GM23338 (cell line): ENCODE results near the gene PDE6H.

Experiments
- EZH2 ChIP-seq: fragments of 200-600 bp; sonication (generic); IDR thresholded peaks from one replicate; pipeline ENCODE4 v1.8.0; 2017; ENCODE audit warnings: antibody characterized with exemption, mild to moderate bottlenecking, low read depth; ENCODE audit not compliant: unreplicated experiment
- EZH2phosphoT487 ChIP-seq: fragments of 200-600 bp; sonication (generic); IDR thresholded peaks from one replicate; pipeline ENCODE4 v1.8.1; 2018; ENCODE audit warnings: antibody characterized with exemption; ENCODE audit not compliant: unreplicated experiment
- TF ChIP-seq, protein P1 (sequence below), 2 experiments: fragments of 200-600 bp in 1 of 2; sonication (generic) in 1 of 2; conservative IDR thresholded peaks; 2 replicates each; pipeline versions ENCODE4 v1.5.1 to v1.6.1; 2016 to 2017; ENCODE audit warnings: antibody characterized with exemption in 2 of 2, low read depth in 2 of 2, mild to moderate bottlenecking in 2 of 2, moderate library complexity in 1 of 2

DNA sequence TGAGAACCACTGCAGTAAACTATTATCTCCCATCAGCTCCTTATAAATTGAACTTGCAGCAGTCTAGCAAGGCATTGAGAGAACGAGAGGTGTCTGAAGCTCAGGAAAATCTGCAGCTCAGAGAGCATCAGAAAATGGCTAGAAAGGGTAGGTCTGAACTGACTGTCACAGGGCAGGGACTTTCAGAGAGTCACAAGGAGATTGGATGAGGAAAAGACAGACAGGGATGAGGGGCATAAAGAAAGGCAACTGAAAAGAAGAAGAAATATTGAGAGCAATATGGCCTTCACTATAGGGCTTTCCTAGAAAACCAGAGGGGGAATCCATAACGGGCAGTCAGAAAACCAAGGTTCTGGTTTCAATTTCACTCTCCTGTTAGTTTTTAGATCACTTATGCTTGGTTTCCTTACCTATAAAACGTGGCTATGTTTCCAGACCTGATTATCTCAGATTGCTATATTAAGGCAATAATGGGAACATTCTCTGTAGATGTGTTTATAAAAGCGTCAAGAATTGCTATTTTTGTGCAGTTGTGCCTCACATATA is 40.9 kb downstream of the PDE6H start:
- TF ChIP-seq, protein P1, sequence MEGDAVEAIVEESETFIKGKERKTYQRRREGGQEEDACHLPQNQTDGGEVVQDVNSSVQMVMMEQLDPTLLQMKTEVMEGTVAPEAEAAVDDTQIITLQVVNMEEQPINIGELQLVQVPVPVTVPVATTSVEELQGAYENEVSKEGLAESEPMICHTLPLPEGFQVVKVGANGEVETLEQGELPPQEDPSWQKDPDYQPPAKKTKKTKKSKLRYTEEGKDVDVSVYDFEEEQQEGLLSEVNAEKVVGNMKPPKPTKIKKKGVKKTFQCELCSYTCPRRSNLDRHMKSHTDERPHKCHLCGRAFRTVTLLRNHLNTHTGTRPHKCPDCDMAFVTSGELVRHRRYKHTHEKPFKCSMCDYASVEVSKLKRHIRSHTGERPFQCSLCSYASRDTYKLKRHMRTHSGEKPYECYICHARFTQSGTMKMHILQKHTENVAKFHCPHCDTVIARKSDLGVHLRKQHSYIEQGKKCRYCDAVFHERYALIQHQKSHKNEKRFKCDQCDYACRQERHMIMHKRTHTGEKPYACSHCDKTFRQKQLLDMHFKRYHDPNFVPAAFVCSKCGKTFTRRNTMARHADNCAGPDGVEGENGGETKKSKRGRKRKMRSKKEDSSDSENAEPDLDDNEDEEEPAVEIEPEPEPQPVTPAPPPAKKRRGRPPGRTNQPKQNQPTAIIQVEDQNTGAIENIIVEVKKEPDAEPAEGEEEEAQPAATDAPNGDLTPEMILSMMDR (conservative IDR thresholded peaks at IDR 0.05; ENCODE audit: low read depth in 2 of 2), result no peak
- TF ChIP-seq EZH2 (no peak), EZH2phosphoT487 (no peak)
